ENCODE measurements around the gene SUPT4H1.
"Not testable (repeated sequence)": the region's sequence is repeated elsewhere in the genome, so short reads cannot be mapped to it uniquely, and the experiment has no call there.

The SUPT4H1 gene

GRCh38 chr17:58362368-58363014 lies 10.5 kb upstream of the SUPT4H1 start:
- no peak for DNase-seq

- DNase-seq = no peak
These were observed 8.5 kb upstream of the SUPT4H1 start for GRCh38 chr17:58360296-58361063.

DNA sequence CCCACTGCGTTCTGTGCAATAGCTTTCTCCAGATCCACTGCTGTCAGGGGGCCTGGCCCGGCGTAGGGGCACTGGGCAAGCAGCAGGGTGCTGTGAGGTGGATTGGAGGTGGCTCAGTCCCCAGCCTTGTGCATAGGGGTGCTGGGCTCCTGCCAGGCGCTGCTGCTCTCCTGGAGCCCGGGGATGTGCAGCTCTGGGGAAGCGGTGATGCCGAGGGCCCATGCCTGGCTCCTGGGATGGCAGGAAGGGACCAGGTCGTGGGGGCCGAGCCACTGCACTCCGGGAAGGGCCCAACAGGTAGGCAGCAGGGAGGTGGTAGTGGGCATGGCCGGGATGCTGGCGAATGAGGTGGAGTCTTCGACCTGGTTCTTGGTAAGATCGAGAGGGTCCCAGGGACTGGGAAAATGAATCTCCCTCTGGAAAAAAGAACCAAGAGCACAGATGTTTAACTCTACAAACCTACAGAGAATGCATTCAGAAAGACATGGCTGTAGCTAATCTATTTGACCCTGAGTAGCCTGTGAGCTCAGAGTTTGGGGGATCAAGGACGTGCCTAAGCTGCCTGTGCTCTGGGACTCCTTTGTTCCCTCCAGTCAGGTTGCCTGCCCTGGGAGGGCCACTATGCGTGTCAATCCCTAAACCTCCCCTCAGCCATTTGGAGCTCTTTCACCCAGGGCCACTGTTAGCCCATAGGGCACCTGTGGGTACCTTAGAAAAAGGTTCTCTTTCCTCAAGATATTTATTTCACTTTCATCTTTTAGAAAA lies 6.6 kb upstream of the SUPT4H1 start:
- DNase-seq = no peak

- DNase-seq = no peak
These were observed 5.6 kb upstream of the SUPT4H1 start for GRCh38 chr17:58357312-58358297.

DNA sequence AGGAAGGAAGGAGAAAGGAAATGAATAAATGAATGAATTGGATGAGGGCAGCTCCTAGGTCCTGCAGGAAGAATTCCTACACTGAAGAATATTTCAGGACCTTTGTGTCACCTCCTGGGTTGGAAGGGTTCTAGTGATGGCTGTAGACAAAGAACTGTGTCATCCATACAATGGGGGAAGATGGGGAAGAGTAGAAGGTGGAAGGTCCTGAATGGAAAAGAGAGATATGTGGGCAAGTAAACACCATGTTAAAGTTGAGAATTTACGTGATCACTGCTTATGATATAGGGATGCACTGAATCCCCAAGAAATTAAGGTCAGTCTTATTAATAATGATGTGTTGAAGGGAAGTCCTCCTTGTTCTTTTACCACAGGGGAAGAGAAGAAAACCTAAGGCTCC lies 4.2 kb upstream of the SUPT4H1 start:
- DNase-seq = no peak

GRCh38 chr17:58354541-58355216 lies 2.7 kb upstream of the SUPT4H1 start:
- DNase-seq = no peak

- DNase-seq = no peak
These were observed 1.4 kb upstream of the SUPT4H1 start for GRCh38 chr17:58353389-58353825.

DNA sequence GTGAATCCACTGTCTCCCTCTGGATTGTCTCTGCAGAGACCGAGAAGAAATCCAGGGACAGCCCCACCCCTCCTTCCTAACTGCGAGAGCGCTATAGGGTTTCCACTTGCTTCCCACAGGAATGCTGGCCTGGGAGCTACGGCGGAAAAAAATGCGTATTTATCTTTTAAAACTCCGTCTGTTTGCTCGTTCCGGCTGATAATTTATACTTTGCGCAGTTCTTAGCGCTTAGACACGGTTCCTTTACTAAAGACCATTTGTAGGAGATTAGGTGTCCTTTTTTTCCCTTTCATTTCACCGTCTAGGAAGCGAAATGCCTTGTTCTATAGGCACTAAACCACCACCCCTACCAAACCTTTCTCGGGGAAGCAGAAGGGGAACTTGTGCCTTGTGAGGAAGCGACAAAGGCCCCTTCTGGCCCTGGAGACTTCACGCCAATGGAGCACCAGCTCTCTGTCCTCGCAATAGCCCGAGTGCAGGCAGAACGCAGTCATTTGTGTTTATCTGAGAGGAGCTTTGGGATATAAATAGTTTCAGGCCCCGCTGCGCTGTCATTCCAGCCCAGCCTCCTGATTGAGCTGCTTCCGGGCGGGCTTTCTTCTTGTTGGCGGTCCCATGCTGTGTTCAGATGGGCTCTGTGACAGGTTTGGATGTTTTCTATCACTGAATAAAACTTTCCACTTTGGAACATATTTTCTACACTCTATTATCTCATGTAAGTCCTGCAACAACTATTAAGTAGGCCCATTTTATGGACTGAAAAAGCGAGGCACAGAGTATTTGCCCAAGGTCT lies 791 bp upstream of the SUPT4H1 start:
- DNase-seq = peak; percentile 45

- no peak for DNase-seq
These were observed 819 bp downstream of the SUPT4H1 start for GRCh38 chr17:58351182-58351581.

DNA sequence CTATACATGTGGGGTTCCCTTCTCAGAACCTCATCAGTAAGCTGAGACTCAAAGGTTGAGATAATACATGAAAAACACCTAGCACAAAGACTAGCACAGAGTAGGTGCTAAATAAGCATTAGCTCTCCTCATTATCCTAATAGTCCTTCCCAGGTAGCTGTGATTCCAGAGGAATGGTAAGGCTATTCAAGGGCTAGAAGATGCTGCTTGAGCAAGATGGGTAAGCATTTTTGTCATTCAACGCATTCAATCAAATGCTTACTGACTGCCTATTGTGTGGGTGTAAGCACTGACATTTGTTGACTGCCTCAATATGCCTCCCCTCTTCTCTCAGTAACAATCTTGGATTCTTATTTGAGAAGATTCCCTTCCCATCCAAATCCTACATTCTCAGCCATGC lies 4.0 kb downstream of the SUPT4H1 start:
- DNase-seq = no peak

DNA sequence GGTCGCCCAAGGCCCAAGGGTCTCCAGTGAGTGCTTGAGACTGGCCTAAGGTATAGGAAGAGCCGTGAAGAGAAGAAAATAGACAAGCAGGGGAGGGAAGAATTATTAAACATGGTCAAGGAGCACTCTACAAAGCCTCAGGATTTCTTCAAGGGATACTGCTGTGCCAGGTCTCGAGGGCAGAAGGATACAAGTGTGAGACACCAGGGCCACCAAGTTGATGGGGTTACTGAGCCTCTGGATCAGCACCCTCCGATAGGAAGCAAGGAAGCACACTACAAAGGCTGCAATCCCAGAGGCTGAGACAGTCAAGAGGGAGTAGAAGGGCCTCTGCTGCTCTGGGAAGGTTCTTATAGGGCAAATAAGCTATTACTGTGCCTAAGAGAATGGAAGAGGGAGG lies 6.5 kb downstream of the SUPT4H1 start:
- no peak for DNase-seq

DNA sequence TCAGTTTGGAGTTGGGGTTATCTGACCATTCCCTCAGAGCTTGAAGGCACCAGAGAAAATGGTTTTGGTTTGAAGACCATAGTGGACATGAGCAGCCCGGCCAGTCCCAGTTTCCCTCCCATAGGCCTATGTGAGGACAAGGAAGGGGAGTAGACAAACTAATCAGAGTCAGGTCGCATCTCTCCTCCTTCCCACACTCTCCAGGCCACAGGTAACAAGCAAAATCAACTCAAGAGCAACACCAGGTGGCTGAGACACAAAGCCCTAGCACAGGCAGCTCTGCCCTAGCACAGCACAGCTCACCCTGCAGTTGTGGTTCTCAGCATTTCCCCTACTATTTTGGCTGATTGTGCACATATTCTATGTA lies 7.2 kb downstream of the SUPT4H1 start:
- peak; percentile 74 for DNase-seq

GRCh38 chr17:58344047-58344790 lies 7.8 kb downstream of the SUPT4H1 start:
- DNase-seq = peak; percentile 96

- DNase-seq = no peak
These were observed 8.9 kb downstream of the SUPT4H1 start for GRCh38 chr17:58343131-58343530.

- DNase-seq = no peak
These were observed 10.0 kb downstream of the SUPT4H1 start for GRCh38 chr17:58341861-58342475.

DNA sequence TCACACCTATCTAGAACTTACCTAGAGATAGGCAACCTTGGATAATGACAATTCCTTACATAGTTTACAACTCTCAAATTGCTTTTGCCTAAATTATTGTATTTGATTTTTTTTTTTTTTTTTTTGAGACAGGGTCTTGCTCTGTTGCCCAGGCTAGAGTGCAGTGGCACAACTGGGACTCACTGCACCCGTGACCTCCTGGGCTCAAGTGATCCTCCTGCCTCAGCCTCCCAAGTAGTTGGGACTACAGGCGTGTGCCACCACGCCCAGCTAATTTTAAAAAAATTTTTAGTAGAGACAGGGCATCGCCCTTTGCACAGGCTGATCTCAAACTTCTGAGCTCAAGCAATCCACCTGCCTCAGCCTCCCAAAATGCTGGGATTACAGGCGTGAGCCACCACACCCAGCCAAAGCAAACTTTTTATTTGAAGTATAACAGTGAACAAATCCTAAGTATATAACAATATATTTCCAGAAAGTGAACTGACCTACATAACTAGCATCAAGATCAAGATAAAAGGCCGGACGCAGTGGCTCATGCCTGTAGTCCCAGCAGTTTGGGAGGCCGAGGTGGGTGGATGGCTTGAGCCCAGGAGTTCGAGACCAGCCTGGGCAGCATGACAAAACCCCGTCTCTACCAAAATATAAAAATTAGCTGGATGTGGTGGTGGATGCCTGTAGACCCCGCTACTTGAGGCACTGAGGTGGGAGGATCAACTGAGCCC lies 10.7 kb downstream of the SUPT4H1 start:
- not testable (repeated sequence) for DNase-seq

- DNase-seq = no peak
These were observed 11.6 kb downstream of the SUPT4H1 start for GRCh38 chr17:58340405-58340876.

- DNase-seq = peak; percentile 39
These were observed 12.1 kb downstream of the SUPT4H1 start for GRCh38 chr17:58339755-58340404.

All from stimulated activated CD4-positive, alpha-beta T cell treated with anti-CD3 and anti-CD28 coated beads, Interleukin-1b, Interleukin-23, amount 100 ng/mL, for 48 hours (primary cell).